GM18502 (cell line): Measurements from ENCODE around the gene HYI.
"Not testable (repeated sequence)": the region's sequence is repeated elsewhere in the genome, so short reads cannot be mapped to it uniquely, and the experiment has no call there.

ENCODE experiments used
- ATAC-seq: cut with Tn5 transposase; IDR thresholded peaks from one replicate; pipeline ENCODE4 v1.9.1; 2021; ENCODE audit warnings: mild to moderate bottlenecking; ENCODE audit not compliant: unreplicated experiment, poor library complexity

Gene HYI

GRCh38 chr1:43465505-43466067 is 11.9 kb upstream of the HYI start:
- ATAC-seq = no peak

GRCh38 chr1:43464681-43465504 is 11.2 kb upstream of the HYI start:
- no peak for ATAC-seq

DNA sequence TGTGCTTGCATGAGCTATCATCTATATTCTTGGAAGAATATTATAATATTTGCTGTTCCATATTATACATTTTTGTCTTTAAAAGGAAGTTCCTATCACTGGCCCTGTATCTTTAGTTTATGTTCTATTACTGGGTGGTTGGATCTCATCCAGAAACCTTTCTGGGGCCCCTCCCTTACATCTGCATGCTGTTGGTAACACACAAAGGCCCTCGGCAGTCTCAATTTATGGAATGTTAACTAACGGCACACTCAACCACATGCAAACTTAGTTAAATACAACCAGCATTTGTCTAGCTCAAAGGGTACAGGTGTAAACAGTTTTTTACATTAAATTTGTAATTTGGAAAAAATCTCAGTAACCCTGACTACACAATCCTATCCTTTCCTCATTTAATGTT is 9.7 kb upstream of the HYI start:
- ATAC-seq = no peak

- no peak for ATAC-seq
Observed at GRCh38 chr1:43460988-43461693, 7.4 kb upstream of the HYI start.

DNA sequence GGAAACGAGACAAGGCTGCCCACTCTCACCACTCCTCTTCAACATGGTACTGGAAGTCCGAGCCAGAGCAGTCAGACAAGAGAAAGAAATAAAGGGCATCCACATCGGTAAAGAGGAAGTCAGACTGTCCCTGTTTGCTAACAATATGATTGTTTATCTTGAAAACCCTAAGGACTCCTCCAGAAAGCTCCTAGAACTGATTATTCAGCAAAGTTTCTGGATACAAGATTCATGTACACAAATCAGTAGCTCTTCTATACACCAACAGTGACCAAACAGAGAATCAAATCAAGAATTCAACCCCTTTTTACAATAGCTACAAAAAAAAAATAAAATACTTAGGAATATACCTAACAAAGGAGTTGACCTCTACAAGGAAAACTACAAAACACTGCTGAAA is 4.6 kb upstream of the HYI start:
- not testable (repeated sequence) for ATAC-seq

DNA sequence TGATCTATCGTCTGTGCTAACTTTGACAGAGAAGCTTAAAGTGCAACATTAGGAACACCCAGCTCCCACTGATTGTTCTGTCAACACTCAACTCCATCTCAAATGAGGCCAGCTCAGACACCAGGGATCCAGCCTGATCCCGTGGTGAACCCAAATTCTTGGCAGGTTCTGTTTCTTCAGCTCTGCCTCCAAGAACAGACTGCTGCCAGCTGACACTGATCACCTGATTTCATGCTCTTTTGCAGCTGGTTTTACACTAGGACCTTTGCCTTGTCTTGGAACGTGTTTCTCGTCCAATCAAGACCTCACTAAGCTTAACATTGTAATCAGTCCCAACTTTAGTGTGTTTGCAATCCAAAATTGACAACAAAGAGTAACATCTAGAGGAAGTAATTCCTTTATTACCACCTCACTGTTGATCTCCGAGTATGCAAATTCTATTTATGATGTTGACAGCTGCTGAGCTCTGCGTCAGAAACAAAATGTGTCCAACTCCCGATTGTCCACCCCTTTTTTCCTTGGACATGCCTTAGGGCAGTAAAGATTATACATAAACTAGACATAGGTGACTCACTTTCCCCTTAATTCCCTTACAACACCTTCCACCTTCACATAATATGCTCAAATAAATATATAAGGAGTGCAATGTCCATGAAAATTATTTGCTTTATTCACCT is 1.6 kb upstream of the HYI start:
- ATAC-seq = no peak

GRCh38 chr1:43454270-43455011 is 710 bp upstream of the HYI start:
- peak; percentile 70 for ATAC-seq

- no peak for ATAC-seq
Observed at GRCh38 chr1:43452789-43453441, 816 bp downstream of the HYI start.

GRCh38 chr1:43451701-43452532 is 1.8 kb downstream of the HYI start:
- no peak for ATAC-seq

DNA sequence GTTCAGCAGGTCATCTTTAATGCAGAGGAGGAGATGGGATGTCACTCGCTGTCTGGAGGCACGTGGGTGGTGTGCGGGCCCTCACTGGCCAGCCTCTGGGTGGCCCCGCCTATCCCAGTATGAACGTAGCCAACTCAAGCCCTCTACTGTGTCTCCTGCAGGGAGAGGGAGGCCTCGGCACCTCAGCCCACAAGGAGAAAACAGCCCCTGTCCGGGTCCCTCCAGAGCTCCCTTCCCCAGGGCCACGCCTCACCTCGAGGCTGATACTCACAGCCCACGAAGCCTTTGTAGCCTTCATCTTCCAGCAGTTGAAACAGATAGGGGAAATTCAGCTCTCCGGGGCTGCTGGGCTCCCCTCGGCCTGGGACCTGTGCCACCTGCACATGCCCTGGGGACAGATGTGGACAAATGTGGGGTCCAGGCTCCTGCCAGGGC is 2.6 kb downstream of the HYI start:
- ATAC-seq = no peak

DNA sequence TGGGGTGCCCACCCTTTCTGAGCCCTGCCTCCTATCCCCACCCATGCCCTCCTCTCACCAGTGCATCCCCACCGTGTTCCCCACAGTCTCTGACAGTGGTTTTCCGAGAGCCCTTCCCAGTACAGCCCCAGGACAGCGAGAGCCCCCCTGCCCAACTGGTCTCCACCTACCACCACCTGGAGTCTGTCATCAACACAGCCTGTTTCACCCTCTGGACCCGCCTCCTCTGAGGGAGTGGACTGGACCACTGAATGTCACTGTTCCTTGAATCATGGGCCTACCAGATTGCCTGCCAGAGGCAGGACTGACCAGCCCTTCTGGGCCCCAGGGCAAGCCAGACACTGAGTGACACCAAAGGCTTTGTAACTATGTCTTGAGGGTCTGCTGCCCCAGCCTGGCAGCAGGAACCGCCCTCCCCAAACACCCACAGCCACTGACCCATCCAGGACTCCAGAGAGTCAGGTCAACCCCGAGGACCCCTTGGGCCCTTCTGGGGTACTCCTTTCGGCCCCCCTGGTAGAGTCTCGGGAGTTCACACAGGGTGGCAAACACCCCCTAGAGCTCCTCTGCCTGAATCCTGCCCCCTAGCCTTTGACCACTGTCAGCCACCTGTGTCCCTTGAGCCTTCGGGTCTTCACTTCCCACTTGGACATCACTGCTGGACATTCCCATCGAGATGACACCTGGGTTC is 3.3 kb downstream of the HYI start:
- no peak for ATAC-seq

GRCh38 chr1:43449708-43450069 is 4.0 kb downstream of the HYI start:
- no peak for ATAC-seq

GRCh38 chr1:43448955-43449707 is 4.6 kb downstream of the HYI start:
- ATAC-seq = no peak

GRCh38 chr1:43447891-43448708 is 5.6 kb downstream of the HYI start:
- no peak for ATAC-seq

- ATAC-seq = no peak
Observed at GRCh38 chr1:43446881-43447835, 6.6 kb downstream of the HYI start.

GRCh38 chr1:43446388-43446740 is 7.4 kb downstream of the HYI start:
- no peak for ATAC-seq
